Activated CD4-positive, alpha-beta T cell treated with anti-CD3 and anti-CD28 coated beads, Interleukin-2, amount 50 U/mL, for 24 hours (primary cell): Measurements from ENCODE around the gene TBC1D9.

ENCODE experiments used
- DNase-seq, 2 donors: peaks; one replicate each; pipeline ENCODE4 v3.0.0-alpha.2; 2020; ENCODE audit warnings: low read depth in 1 of 2, low spot score in 1 of 2

The TBC1D9 gene

GRCh38 chr4:140725556-140725955, 30.6 kb downstream of the TBC1D9 start:
- DNase-seq, result no peak

GRCh38 chr4:140724760-140725159, 31.4 kb downstream of the TBC1D9 start:
- no peak for DNase-seq

- DNase-seq, result no peak
These were observed 35.5 kb downstream of the TBC1D9 start for GRCh38 chr4:140720387-140721304.

- no peak for DNase-seq
These were observed 36.5 kb downstream of the TBC1D9 start for GRCh38 chr4:140719686-140720085.

- no peak for DNase-seq
These were observed 37.2 kb downstream of the TBC1D9 start for GRCh38 chr4:140719022-140719421.

GRCh38 chr4:140718241-140718952, 37.8 kb downstream of the TBC1D9 start:
- DNase-seq, result no peak

- DNase-seq, result no peak
These were observed 38.9 kb downstream of the TBC1D9 start for GRCh38 chr4:140717313-140717712.

- DNase-seq, result no peak
These were observed 41.1 kb downstream of the TBC1D9 start for GRCh38 chr4:140715119-140715518.

- DNase-seq, result no peak
These were observed 44.3 kb downstream of the TBC1D9 start for GRCh38 chr4:140711910-140712309.

GRCh38 chr4:140710908-140711622, 45.1 kb downstream of the TBC1D9 start:
- no peak for DNase-seq

- DNase-seq, result no peak
These were observed 48.9 kb downstream of the TBC1D9 start for GRCh38 chr4:140707325-140707724.

- no peak for DNase-seq
These were observed 49.5 kb downstream of the TBC1D9 start for GRCh38 chr4:140706665-140707064.

GRCh38 chr4:140706276-140706625, 49.9 kb downstream of the TBC1D9 start:
- DNase-seq, result no peak

- DNase-seq, result no peak
These were observed 50.4 kb downstream of the TBC1D9 start for GRCh38 chr4:140705625-140706275.

GRCh38 chr4:140704964-140705363, 51.2 kb downstream of the TBC1D9 start:
- no peak for DNase-seq

GRCh38 chr4:140704392-140704960, 51.7 kb downstream of the TBC1D9 start:
- no peak for DNase-seq

GRCh38 chr4:140703463-140703862, 52.7 kb downstream of the TBC1D9 start:
- no peak for DNase-seq

GRCh38 chr4:140702096-140702757, 54.0 kb downstream of the TBC1D9 start:
- DNase-seq, result no peak

GRCh38 chr4:140701071-140701470, 55.1 kb downstream of the TBC1D9 start:
- no peak for DNase-seq
